ENCODE results near the gene TIMM10B.

TIMM10B gene, protein sequence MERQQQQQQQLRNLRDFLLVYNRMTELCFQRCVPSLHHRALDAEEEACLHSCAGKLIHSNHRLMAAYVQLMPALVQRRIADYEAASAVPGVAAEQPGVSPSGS

DNA sequence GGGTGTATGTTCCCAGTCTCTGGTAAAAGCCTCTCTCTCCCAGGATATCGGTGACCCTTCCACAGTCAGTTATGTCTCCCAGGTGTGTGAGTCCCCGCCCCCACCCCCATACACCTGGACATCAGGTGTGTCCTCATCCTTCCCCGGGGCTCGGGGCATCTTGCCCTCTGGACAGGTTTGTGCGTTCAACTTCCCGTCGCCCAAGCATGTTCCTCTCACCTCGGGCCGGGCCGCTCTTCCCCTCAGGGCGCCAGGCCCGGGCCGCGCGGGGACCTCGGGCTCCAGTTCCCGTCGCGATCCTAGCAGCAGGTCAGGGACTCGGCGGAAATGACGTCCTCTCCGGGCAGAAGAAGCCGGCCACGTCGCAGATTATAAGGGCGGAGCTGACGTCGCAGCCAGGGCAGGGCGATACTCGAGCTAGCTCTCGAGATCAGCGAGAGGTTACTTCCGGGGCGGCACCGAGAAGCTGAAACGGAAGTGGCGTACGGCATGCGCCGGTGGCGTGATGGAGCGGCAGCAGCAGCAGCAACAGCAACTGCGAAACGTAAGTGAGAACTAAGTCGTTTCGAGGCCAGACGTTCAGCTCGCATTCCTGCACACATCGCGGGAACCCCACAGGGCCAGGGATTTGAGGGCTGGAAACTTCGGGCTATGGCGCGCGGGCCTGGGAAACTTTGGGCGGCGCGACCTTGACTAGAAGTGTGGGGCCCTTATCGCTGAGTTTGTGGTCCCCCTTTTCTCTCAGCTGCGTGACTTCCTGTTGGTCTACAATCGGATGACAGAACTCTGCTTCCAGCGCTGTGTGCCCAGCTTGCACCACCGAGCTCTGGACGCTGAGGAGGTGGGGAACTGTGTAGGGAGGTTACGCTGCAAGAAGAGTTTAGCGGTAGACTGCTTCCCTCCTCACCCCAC lies at the start of gene TIMM10B, which contains the start of gene ARFIP2:
TSS of gene TIMM10B (plus strand) at position 490 of the 912 bp plus-strand sequence. CDS start at position 506, 16 bp downstream.
TSS of gene ARFIP2 (minus strand) at position 320 of the 912 bp plus-strand sequence. CDS start 910 bp downstream, outside the sequence.
- DNase-seq: peak; percentile 94

DNA sequence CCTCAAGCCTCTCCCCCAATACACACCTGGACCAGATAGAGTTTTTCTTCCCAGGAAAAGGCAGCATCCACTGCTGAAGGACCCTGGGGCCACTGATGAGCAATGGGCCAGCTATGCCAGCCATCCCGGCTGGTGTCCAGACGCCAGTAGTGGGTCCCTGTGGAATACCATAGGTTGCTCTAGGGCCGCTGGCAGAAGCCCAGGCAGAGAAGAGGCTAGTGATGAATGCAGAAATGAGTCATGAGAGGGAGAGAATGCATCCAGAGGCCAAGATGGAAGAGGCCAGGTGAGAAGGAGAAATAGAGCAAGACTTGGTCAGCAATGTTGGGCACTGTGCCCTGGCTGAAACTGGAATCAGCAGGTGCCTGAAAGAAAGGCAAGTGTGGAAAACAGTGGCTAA lies 49.4 kb upstream of the TIMM10B start:
- DNase-seq: no peak

DNA sequence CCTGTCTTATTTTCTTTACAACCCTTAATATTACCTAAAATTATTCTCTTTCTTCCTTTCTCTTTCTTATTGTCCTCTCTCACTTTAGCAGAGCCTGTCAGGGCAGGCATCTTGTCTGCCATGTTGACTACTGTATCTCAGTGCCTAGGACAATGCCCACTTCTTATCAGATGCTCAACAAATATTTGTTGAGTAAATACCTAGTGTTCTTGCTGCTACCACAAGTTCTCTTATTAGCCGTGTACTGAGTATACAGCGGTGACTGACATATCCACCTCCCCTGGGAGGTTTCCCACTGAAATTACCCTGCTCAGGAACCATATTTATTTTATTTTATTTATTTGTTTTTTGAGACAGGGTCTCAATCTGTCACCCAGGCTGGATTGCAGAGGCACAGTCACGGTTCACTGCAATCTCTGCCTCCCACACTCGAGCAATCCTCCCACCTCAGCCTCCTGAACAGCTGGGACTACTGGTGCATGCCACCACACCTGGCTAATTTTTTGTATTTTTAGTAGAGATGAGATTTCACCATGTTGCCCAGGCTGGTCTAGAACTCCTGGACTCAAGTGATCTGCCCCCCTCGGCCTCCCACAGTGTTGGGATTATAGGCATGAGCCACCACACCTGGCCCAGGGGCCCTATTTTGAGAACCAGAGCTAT lies 47.2 kb upstream of the TIMM10B start:
- no peak for DNase-seq

DNA sequence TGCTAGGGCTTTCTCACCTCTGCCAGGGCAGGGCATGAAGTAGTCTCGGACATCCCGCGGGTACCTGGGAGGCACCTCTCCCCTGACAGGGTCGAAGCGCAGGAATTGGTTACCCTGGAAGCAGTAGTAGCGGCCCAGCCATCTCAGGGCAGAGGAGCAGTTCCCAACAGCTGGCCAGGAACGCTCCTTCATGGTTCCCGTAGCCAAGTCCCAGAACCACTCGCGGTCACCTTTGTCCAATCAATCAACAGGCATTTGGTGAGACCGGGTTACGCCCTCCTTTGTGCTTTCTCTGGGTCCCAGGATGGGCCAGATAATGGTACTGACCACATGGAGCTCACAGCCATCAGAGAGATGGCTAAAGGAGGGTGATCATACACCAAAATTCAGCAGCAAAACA lies 43.9 kb upstream of the TIMM10B start:
- no peak for DNase-seq

DNA sequence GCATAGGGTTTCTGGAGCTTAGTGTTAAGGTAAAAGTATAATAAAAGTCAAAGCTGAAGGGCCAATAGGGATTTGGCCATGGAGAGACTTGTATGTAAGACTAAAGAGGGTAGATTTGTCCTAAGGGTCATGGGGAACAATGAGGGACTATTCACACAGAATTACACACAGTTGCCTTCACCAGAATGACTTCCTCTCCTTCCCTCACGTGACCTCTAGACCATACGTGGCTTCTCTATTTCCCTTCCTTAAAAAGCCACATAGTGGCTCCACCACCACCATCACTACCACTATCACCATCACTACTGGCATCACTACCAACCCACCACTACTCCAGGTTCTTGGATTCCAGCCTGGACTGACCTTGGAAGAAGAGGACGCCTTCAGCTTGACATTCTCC lies 43.3 kb upstream of the TIMM10B start:
- DNase-seq: no peak

DNA sequence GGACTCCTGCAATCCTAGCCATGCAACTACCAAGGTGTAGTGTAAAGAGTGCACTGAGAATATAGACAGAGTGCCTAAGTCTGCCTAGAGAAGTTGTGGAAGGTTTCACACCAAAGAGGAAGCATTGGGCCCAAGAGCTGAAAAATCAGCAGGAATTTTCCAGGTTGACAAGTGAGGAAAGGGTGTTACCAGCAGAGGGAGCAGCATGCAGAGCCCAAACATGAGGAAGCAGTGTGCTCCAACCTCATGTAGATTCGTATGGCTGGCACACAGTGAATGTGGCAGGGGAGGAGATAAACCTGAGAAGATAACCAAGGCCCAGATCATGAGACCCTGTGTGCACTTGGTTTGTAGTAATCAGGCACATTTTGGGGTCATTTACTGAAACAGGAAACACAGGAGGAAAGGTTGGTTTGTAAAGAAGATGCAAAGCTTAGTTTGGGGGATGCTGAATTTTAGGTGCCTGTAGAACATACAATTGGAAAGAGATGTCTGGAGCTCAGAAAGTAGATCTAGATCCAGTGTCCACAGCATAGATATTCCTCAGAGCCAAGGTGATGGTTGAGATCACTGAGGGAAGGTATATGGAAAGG lies 42.2 kb upstream of the TIMM10B start:
- DNase-seq: no peak

DNA sequence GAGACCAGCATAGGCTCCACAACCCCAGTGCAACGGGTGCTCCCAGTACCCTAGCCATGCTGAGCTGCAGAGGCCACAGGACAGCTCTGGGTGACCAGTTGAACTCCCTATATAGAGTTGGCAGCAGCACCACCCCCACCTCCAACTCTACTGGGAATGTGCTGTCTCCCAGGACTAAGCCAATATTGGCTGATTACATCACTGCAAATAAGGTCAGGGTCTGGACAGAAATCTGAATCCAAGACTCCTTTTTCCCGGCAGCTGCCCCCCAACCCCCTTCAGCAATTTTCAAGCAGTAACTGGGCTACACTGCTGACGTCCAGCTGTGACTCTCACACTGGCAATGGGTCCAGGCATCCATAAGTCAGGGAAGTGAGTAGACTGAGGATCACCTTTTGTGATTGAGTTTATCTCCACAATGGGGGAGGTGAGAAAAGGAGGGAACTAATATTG lies 40.4 kb upstream of the TIMM10B start, which contains the start of gene HPX:
TSS of gene HPX (minus strand) at position 82 of the 453 bp plus-strand sequence. CDS start at position 58, 24 bp downstream.
- DNase-seq: no peak

DNA sequence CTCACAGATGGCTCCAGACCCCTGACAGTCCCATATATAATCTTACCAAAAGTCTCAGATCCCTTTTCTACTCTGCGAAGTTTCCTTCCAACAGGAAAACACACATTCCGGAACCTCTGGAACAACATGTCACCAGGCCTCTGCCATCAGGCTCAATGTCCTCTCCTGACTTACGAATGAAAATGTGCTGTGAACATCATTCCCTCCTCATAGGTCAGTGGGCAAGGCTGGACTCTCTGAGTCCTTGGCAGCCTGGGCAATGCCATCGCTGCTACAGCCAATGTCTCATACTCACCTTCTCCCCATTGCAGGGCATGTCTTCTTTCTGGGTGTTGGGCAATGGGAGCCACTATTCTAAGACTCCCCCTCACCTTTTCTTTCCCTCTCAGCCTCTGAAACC lies 38.9 kb upstream of the TIMM10B start:
- DNase-seq: no peak

DNA sequence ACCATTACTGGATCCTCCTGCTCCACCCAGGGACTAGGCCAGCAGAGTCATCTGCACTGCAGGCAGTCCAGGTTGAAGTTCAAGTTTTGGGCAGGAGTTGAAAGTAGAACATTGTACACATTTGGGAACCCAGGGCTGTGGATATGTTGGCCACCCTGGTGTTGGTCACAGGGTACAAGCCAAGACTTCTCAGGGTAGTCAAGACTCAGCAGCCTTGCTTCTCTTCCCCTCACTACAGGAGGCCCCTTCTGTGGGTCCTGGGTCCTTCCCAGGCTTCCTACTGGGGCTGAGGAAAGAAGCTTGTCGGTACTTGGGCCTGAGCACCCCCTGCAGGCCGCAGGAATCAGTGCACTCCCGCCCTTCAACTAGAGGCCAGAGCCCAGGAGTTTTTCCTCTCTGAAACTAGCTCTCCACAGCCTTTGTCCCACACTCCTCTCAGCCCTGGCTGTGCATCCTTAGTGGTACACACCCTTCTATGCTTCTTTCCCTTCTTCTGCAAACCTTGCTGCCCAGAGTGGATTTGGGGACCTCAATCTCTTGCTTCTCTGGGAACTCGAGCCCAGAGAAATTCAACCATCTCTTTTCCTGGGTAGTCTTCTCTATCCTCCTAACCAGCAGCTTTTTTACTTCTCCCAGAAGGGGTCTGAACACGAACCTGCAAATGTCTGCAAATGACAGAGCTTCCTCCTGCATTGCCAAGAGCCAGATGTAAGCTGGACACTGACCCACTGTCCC lies 37.9 kb upstream of the TIMM10B start:
- peak; percentile 36 for DNase-seq

DNA sequence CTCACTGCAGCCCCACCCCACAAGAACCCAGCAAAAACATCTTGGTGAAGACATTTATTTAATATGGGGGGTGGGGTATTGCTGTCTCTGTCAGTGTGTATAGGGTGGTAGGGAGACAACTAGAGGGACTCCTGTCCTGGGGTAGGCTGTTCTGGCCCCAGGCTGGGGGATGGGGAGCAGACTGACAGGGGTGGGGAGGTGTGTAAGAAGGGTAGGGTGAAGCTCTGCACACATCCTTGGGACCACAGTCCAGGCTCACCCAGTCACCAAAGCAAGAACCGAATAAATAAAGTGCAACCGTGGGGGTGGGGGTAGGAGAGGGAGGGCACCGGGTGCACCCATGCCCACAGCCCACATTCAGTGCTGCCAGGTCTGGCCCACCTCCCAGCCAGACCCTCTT lies 32.7 kb upstream of the TIMM10B start:
- no peak for DNase-seq

DNA sequence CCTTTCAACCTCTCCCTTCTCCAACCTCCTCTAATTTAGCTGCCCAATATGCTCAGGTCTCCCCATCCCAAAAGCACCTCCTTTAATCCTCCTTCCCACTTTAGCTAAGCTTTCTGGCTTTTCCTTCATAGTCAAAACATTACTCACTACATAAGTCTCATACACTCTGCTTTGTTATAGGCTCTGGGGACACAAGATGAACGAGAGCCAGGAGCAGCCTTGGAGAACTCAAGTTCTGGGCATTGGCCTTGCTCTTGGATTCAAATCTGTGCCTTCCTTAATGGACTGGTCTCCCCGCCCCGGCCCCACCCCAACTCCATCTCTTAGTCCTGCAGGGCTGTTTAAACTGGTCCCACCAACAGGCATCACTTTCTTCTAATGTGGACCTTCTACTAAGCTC lies 29.1 kb upstream of the TIMM10B start:
- no peak for DNase-seq

DNA sequence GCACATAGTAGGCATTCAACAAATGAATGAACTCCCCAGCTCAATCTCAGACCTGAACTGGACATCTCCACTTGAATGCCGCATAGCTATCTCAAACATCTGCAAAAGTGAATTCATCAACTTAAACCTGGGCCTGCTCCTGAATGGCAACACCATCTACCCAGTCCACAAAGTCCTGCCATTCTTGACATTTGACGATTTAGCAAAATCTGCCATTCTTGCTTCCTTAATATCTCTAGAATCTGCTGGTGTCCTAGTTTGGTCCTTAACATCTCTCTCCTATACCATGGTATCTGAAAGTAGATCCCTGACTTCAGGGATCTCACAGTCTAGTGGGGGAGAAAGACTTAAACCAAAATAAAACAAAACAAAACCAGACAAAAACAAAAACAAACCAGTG lies 28.1 kb upstream of the TIMM10B start:
- no peak for DNase-seq

DNA sequence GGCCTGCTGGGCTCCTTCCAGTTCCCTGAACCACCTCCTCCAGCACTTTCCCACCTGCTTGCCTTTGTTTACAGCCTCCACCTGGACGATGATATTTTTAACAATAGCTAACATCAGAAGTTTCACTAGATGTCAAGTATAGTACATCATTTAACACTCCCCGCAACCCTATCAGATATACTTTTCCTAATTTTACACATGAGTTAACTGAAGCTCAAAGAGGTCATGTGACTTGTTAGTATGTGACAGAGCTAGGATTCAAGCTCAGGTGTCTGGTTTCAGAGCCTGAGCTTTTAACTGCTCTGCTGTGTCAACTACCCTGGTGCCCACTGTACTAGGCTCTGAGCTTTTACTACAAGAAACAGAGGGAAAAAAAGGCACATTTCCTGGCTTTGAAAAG lies 26.2 kb upstream of the TIMM10B start:
- no peak for DNase-seq

DNA sequence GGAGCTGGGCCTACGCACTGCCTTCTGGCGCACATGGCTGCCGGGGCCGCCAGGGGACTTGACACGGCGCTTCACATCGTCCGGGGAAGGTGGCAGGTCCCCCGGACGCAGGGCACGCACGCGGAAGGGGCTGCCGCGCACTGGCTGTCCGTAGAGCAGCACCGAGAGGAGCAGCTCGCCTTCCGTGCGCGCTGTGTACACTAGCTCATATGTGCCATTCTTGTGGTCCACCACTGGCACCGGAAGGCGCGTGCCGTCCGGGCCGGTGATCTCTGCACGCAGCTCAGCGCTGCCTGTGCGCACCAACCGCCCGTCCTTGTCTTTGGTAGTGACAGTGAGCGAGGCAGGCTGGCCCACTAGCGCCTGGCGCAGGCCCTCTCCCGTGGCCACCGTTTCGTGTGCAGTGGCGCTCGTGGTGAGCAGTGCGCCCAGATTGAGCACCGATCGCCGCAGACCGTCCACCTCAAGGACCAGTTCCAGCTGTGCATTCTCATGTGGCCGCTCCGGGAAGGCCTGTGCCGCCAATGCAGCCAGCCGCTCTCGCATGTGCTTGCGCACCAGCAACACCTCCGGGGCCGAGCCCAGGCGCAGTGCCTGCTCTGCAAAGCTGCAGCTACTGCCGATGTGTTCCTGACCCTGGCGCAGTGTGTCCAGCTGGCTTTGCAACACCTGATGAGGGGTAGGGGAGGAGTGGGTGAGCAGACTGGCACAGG lies 24.8 kb upstream of the TIMM10B start:
- no peak for DNase-seq

DNA sequence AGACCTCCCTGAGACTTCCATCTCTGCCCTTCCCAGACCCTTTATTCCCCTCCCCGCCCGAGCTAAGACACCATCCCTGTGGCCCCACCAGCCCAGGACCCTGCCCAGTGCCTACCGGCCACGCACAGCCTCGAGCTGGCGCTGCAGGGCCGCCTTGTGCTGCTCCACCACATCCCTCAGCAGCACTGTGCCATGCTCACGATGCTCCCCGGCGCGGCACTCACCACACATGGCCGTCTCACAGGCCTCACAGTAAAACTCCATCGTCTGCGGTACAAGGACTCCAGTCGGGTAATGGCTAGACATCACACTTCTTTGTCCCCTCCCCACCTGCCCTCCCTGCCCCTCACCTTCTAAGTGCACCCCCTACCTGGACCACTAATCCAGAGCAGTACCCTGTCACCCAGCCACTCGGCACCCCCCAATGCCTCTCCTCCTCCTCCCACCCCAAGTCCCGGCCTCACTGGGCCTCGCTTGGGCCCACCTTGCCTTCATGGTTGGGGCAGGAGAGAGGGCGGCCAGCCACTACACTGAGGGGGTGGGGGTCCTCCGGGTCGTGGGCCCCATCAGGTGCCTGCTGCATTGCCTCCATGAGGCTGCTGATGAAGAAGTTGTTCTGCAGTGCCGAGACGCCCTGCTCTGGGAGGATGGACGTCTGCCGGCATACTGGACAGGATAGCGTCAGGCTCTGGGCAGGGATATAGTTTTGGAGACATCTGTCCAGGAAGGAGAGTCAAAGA lies 23.6 kb upstream of the TIMM10B start:
- no peak for DNase-seq

DNA sequence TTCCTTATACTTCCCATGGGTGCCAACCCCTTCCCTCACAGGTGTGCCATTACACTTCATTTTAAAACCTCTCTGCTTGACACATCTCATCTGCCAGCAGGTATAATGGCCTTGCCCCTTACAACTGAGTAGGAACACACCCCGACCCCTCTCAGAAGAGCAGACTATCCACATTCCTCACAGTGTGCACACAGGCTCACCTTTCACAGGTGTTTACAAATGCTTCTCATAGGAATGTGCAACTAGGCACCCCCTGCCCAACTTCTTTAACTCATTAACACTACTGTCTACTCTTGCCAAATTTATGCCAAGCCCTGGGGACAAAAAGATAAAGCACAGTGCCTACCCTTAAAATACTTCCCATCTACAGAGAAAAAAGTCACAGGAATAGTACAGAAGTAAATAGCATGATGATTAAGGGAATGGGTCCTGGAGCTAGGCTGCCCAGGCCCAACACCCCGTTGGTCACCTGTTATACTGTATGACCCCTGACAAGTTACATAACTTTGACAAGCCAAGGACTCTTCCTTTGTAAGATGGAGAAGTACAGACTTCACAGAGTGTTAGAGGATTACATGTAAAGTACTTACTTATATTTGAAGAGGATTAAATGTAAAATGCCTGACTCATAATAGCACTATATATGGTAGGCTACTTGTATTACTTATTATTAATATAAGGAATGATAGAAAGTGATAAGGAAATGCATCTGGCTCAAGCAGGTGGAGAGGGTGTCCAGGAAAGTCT lies 22.8 kb upstream of the TIMM10B start:
- no peak for DNase-seq

DNA sequence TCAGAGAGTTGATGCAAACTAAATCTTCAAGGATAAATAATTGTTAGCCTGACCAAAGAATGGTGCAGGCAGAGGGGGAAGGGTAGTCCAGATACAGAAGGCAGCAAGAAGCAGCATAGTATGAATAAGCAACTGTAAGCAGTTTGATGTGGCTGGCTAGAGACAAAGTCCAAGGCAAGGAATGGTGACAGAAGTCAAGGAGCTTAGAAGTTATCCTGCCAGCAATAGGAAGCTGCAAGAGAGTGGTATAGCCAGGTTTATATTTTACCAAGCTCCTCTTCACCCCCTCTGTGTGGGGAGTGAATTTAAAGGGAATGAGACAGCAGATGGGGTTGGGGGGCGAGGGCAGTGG lies 22.2 kb upstream of the TIMM10B start:
- no peak for DNase-seq

DNA sequence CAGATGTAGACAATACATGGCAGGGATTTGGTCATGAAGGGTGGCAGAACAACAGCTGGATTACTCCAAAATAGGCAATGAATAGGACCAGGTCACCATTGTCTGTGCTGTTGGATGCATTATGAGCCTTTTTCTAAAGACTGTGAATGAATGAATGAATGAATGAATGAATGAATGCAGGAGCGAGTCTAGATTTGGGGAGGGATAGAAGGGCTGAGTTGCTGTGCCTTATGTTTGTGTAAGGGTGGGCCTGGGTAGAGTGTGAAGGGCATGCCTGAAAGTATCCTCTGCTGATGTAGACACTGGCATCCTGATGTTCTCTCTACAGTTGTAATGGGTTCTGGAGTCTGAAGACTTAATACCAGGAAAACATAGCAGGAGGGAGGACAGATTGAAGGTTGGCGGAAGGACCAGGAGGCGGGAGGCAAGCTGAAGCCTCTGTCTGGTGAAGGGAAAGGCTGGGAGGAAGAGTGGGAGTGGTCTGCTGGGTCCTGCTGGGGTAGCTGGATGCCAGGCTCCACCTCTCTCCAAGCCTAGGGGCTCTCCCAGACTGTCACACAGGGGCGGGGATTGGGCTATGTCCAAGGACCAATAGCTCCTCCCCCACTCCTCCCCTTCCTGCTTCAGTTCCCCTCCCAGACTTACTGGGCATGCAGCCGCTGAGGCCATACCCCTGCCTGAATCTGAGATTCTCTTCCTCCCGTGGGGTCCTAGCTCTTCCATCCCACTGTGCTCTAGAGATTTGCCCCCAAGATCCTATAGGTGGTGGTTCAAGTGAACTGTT lies 12.4 kb upstream of the TIMM10B start:
- DNase-seq: no peak

DNA sequence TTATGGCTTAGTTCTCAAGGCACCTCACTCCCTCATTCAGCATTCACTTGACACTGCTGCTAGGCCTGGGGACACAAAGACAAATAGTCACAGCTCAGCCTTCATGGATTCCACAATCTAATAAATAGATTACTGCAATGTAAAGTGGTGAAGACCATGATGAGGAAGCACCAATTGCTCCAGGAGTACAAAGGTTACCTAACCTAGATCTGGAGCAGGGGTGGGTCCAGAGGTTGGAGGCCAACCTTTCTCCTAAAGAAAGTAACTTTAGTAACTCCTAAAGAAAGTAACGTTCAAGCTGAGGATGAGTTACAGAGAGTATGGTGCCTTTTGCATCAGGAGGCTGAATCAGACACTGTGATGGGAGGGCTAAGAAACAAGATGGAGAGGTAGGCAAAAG lies 11.7 kb upstream of the TIMM10B start:
- no peak for DNase-seq

DNA sequence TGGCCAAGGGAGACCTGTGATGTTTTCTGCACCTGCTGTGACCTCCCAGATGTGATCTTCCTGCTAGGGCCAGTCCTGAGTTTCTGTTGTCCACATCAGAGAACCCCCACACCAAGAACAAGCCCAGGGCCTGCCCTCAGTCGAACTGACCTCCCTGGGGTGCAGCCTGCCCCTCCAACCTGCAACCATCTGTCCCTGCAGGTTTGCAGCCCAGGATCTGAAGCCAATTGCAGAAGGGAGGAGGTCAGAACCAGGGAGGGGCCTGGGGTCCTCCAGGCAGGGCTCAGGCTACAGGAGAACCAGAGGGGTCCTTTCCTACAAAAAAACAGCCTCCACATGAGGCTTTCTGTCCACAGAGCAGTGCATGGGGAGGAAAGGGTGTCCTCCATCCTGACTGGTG lies 8.4 kb upstream of the TIMM10B start:
- DNase-seq: no peak
